GM19455 (cell line): Measurements from ENCODE around the gene RBM28.
"Not testable (repeated sequence)": the region's sequence is repeated elsewhere in the genome, so short reads cannot be mapped to it uniquely, and the experiment has no call there.

Source experiments
- ATAC-seq: cut with Tn5 transposase; IDR thresholded peaks from one replicate; pipeline ENCODE4 v1.9.1; 2021; ENCODE audit not compliant: unreplicated experiment

Gene RBM28

GRCh38 chr7:128287556-128287955 is 56.2 kb downstream of the RBM28 start:
- no peak for ATAC-seq

- no peak for ATAC-seq
Measured at GRCh38 chr7:128284102-128284501, 59.6 kb downstream of the RBM28 start.

- no peak for ATAC-seq
Measured at GRCh38 chr7:128281605-128282380, 61.9 kb downstream of the RBM28 start.

GRCh38 chr7:128280451-128280850 is 63.3 kb downstream of the RBM28 start:
- not testable (repeated sequence) for ATAC-seq

GRCh38 chr7:128279124-128279713 is 64.5 kb downstream of the RBM28 start:
- ATAC-seq, result no peak

GRCh38 chr7:128278366-128278765 is 65.3 kb downstream of the RBM28 start:
- no peak for ATAC-seq

GRCh38 chr7:128275681-128276080 is 68.0 kb downstream of the RBM28 start:
- ATAC-seq, result no peak

- ATAC-seq, result no peak
Measured at GRCh38 chr7:128274884-128275603, 68.7 kb downstream of the RBM28 start.

GRCh38 chr7:128274246-128274883 is 69.3 kb downstream of the RBM28 start:
- no peak for ATAC-seq

GRCh38 chr7:128271942-128272481 is 71.7 kb downstream of the RBM28 start:
- ATAC-seq, result no peak

GRCh38 chr7:128271471-128271941 is 72.2 kb downstream of the RBM28 start:
- ATAC-seq, result no peak

GRCh38 chr7:128270826-128271272 is 72.9 kb downstream of the RBM28 start:
- no peak for ATAC-seq

GRCh38 chr7:128268233-128268632 is 75.5 kb downstream of the RBM28 start:
- no peak for ATAC-seq

GRCh38 chr7:128267595-128267924 is 76.1 kb downstream of the RBM28 start:
- ATAC-seq, result no peak

- ATAC-seq, result no peak
Measured at GRCh38 chr7:128266883-128267594, 76.7 kb downstream of the RBM28 start.

- ATAC-seq, result no peak
Measured at GRCh38 chr7:128266529-128266882, 77.2 kb downstream of the RBM28 start.

GRCh38 chr7:128265906-128266300 is 77.8 kb downstream of the RBM28 start:
- ATAC-seq, result no peak

- ATAC-seq, result no peak
Measured at GRCh38 chr7:128265156-128265905, 78.4 kb downstream of the RBM28 start.

- no peak for ATAC-seq
Measured at GRCh38 chr7:128264477-128264876, 79.2 kb downstream of the RBM28 start.

- no peak for ATAC-seq
Measured at GRCh38 chr7:128263420-128263819, 80.3 kb downstream of the RBM28 start.
